Astrocyte (in vitro differentiated cells and primary cell): ENCODE data around the gene BEND6. TPM values are rescaled to one million over a fixed set of nuclear protein-coding genes. Genes with fewer than 3 reads are reported as not detected.

Experiments used
- DNase-seq: peaks from one replicate; pipeline ENCODE4 v3.0.0-alpha.2; 2010; ENCODE audit warnings: low read depth
- FAIRE-seq: peaks from 2 replicates; lab custom pipeline; 2011; peaks lifted over from hg19 to GRCh38; lab: Jason Lieb, UNC
- H2AFZ ChIP-seq: 2 replicates; pipeline ENCODE4 v1.6.0; 2012; ENCODE audit warnings: low read depth, low read length, inconsistent platforms
- H3K27ac ChIP-seq: 2 replicates; pipeline ENCODE4 v1.5.1; 2011; ENCODE audit warnings: low read depth, low read length, inconsistent platforms
- H3K27me3 ChIP-seq: 2 replicates; pipeline ENCODE4 v1.6.0; 2011; ENCODE audit warnings: low read length, inconsistent platforms; ENCODE audit not compliant: insufficient read depth
- H3K36me3 ChIP-seq: 2 replicates; pipeline ENCODE4 v1.5.1; 2011; ENCODE audit warnings: low read length, inconsistent platforms; ENCODE audit not compliant: insufficient read depth
- H3K4me1 ChIP-seq: 2 replicates; pipeline ENCODE4 v1.5.1; 2011; ENCODE audit warnings: low read length, inconsistent platforms; ENCODE audit not compliant: insufficient read depth
- H3K4me2 ChIP-seq: 2 replicates; pipeline ENCODE4 v1.6.0; 2012; ENCODE audit warnings: low read length, inconsistent platforms
- H3K4me3 ChIP-seq: 2 replicates; pipeline ENCODE4 v1.5.1; 2011; ENCODE audit warnings: low read depth, mild to moderate bottlenecking, low read length, inconsistent platforms; ENCODE audit not compliant: insufficient read depth
- H3K79me2 ChIP-seq: 2 replicates; pipeline ENCODE4 v1.6.0; 2012; ENCODE audit warnings: mild to moderate bottlenecking, low read length, inconsistent platforms; ENCODE audit not compliant: insufficient read depth
- H3K9ac ChIP-seq: 2 replicates; pipeline ENCODE4 v1.6.0; 2012; ENCODE audit warnings: mild to moderate bottlenecking, low read length, inconsistent platforms
- H3K9me3 ChIP-seq: 2 replicates; pipeline ENCODE4 v1.5.1; 2012; ENCODE audit warnings: low read depth, mild to moderate bottlenecking, low read length, inconsistent platforms; ENCODE audit not compliant: insufficient read depth
- H4K20me1 ChIP-seq: 2 replicates; pipeline ENCODE4 v1.6.0; 2012; ENCODE audit warnings: low read length, inconsistent platforms; ENCODE audit not compliant: insufficient read depth
- H3K27ac Mint-ChIP-seq: one replicate; pipeline ENCODE4 v1.8.0; 2021; ENCODE audit warnings: mild to moderate bottlenecking, mixed read lengths; ENCODE audit not compliant: unreplicated experiment
- H3K27me3 Mint-ChIP-seq: one replicate; pipeline ENCODE4 v1.8.0; 2021; ENCODE audit warnings: low read depth, mixed read lengths; ENCODE audit not compliant: unreplicated experiment
- H3K36me3 Mint-ChIP-seq: one replicate; pipeline ENCODE4 v1.8.0; 2021; ENCODE audit warnings: low read depth, mixed read lengths; ENCODE audit not compliant: unreplicated experiment
- H3K4me1 Mint-ChIP-seq: one replicate; pipeline ENCODE4 v1.8.0; 2021; ENCODE audit warnings: low read depth, mixed read lengths; ENCODE audit not compliant: unreplicated experiment
- H3K4me3 Mint-ChIP-seq: one replicate; pipeline ENCODE4 v1.8.0; 2021; ENCODE audit warnings: mild to moderate bottlenecking, moderate library complexity, mixed read lengths; ENCODE audit not compliant: unreplicated experiment
- H3K9me3 Mint-ChIP-seq: one replicate; pipeline ENCODE4 v1.8.0; 2021; ENCODE audit warnings: mild to moderate bottlenecking, mixed read lengths; ENCODE audit not compliant: unreplicated experiment
- CTCF ChIP-seq: IDR thresholded peaks from 2 replicates; pipeline ENCODE4 v1.5.1; 2011; ENCODE audit warnings: low read depth, mild to moderate bottlenecking, inconsistent platforms, low read length, moderate library complexity; ENCODE audit not compliant: insufficient read depth
- EZH2 ChIP-seq: IDR thresholded peaks from 2 replicates; pipeline ENCODE4 v1.6.1; 2012; ENCODE audit warnings: mild to moderate bottlenecking, low read length, inconsistent platforms; ENCODE audit not compliant: insufficient read depth
- total RNA-seq: library from RNA; stranded (reverse); gene quantifications from 2 replicates; pipeline ENCODE4 v1.2.1, GENCODE V29; 2021

The BEND6 gene
- total RNA-seq, 1 donor from 2014 or later, result 8.3 TPM

- Mint-ChIP-seq H3K27me3 (no peaks in the 10 kb centered on the region), H3K4me1 (no peaks in the 10 kb centered on the region), H3K4me3 (no peak overlapping the region), H3K36me3 (peaks cover 8% of the 10 kb centered on the region), H3K9me3 (peaks cover 23% of the 10 kb centered on the region), H3K27ac (no peak overlapping the region)
- no peak for FAIRE-seq
- no peak for TF ChIP-seq CTCF
- no peak for TF ChIP-seq EZH2
- Histone ChIP-seq H3K9me3 (no peaks in the 10 kb centered on the region), H3K79me2 (no peaks in the 10 kb centered on the region), H3K27me3 (no peaks in the 10 kb centered on the region), H3K4me2 (no peak overlapping the region), H4K20me1 (no peaks in the 10 kb centered on the region), H3K4me1 (no peaks in the 10 kb centered on the region), H3K9ac (no peak overlapping the region), H3K36me3 (no peaks in the 10 kb centered on the region), H3K27ac (no peak overlapping the region), H3K4me3 (no peak overlapping the region), H2AFZ (no peak overlapping the region)
- no peak for DNase-seq
Observed at GRCh38 chr6:56978530-56978929, 23.6 kb downstream of the BEND6 start.

- no peaks in the 10 kb centered on the region for H3K9me3 ChIP-seq
- no peaks in the 10 kb centered on the region for H3K4me1 Mint-ChIP-seq
- no peaks in the 10 kb centered on the region for H4K20me1 ChIP-seq
- H3K27me3 ChIP-seq, result no peaks in the 10 kb centered on the region
- H3K27ac ChIP-seq, result no peak overlapping the region
- H3K9me3 Mint-ChIP-seq, result no peaks in the 10 kb centered on the region
- no peak overlapping the region for H2AFZ ChIP-seq
- H3K4me1 ChIP-seq, result no peaks in the 10 kb centered on the region
- no peaks in the 10 kb centered on the region for H3K27me3 Mint-ChIP-seq
- no peak overlapping the region for H3K4me2 ChIP-seq
- H3K27ac Mint-ChIP-seq, result no peak overlapping the region
- FAIRE-seq (no peak), DNase-seq (peak; percentile 65)
- no peak overlapping the region for H3K4me3 Mint-ChIP-seq
- H3K36me3 ChIP-seq, result no peaks in the 10 kb centered on the region
- TF ChIP-seq EZH2 (no peak), CTCF (no peak)
- no peaks in the 10 kb centered on the region for H3K79me2 ChIP-seq
- no peak overlapping the region for H3K4me3 ChIP-seq
- no peak overlapping the region for H3K9ac ChIP-seq
- peaks cover 2% of the 10 kb centered on the region for H3K36me3 Mint-ChIP-seq
Observed at GRCh38 chr6:56984361-56984760, 29.5 kb downstream of the BEND6 start.

GRCh38 chr6:56984884-56985283 is 30.0 kb downstream of the BEND6 start:
- Histone ChIP-seq H3K9me3 (no peaks in the 10 kb centered on the region), H3K27me3 (no peaks in the 10 kb centered on the region), H2AFZ (no peak overlapping the region), H3K79me2 (no peaks in the 10 kb centered on the region), H3K4me2 (no peak overlapping the region), H3K4me1 (no peaks in the 10 kb centered on the region), H3K27ac (no peak overlapping the region), H3K36me3 (no peaks in the 10 kb centered on the region), H3K4me3 (no peak overlapping the region), H4K20me1 (no peaks in the 10 kb centered on the region), H3K9ac (no peak overlapping the region)
- TF ChIP-seq EZH2 (no peak), CTCF (no peak)
- Mint-ChIP-seq H3K36me3 (peaks cover 2% of the 10 kb centered on the region), H3K4me1 (no peaks in the 10 kb centered on the region), H3K27me3 (no peaks in the 10 kb centered on the region), H3K9me3 (no peaks in the 10 kb centered on the region), H3K4me3 (no peak overlapping the region), H3K27ac (no peak overlapping the region)
- FAIRE-seq (no peak), DNase-seq (no peak)
